Muscle layer of duodenum (tissue), 2 donors: ENCODE results near the gene A3GALT2.
A peak's percentile ranks its signal among the peaks of the same experiment; 100 is the strongest.

Source experiments
- H3K27ac ChIP-seq: one replicate; pipeline ENCODE4 v1.7.0; 2013; ENCODE audit warnings: mild to moderate bottlenecking, low read length
- H3K27me3 ChIP-seq: one replicate; pipeline ENCODE4 v1.7.0; 2013; ENCODE audit warnings: low read depth, mild to moderate bottlenecking, control low read depth, low read length
- H3K36me3 ChIP-seq, 2 donors: one replicate each; pipeline ENCODE4 v1.7.0; 2013; ENCODE audit warnings: low read length in 2 of 2, control low read depth in 1 of 2, mild to moderate bottlenecking in 1 of 2; ENCODE audit not compliant: insufficient read depth in 2 of 2, control insufficient read depth in 1 of 2
- H3K4me1 ChIP-seq, 2 donors: one replicate each; pipeline ENCODE4 v1.7.0; 2013; ENCODE audit warnings: low read length in 2 of 2, mild to moderate bottlenecking in 2 of 2, control low read depth in 1 of 2, moderate library complexity in 1 of 2; ENCODE audit not compliant: insufficient read depth in 2 of 2, control insufficient read depth in 1 of 2
- H3K4me3 ChIP-seq, 2 donors: one replicate each; pipeline ENCODE4 v1.7.0; 2013; ENCODE audit warnings: low read length in 2 of 2, low read depth in 1 of 2, mild to moderate bottlenecking in 1 of 2
- H3K9me3 ChIP-seq, 2 donors: one replicate each; pipeline ENCODE4 v1.7.0; 2013; ENCODE audit warnings: low read length in 2 of 2, control low read depth in 1 of 2, mild to moderate bottlenecking in 1 of 2; ENCODE audit not compliant: control insufficient read depth in 1 of 2
- donor health status: healthy.

The A3GALT2 gene

DNA sequence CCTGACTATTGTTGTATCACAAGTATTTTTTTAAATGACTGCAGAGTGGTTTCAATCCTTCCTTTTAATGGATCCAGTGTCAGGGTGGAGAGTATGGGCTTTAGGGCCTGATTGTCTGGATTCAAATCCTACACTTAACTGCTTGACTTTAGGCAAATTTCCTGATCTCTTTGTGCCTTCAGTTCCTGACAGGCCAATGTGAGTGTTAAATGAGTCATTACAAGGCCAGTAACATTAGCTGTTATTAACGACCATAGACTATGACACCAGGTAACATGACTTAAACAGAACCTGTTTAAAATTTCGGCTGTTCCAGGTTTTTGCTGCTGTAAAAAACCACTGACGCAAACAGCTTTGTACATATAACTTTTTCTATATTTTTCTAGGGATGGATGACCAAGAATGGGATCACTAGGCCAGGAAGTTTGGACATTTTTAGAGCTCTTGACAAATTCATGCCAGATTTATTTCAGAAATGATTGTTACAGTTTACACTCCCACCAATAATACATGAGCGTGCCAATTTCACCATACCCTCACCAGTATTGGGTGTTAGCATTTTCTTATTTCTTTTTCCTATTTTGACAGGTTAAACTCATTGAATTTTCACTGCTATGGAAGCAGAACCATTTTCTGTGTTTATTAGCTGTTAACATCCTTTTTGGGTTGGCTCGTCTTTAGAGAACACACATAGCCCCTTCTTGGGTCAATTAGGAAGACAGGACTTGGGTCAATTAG is 53.3 kb downstream of the A3GALT2 start:
- H3K9me3 ChIP-seq, result no peaks in the 10 kb centered on the region
- H3K4me1 ChIP-seq, result peaks cover 6 to 22% of the 10 kb centered on the region in 2 donors
- no peak overlapping the region for H3K4me3 ChIP-seq
- peaks cover 0 to 5% of the 10 kb centered on the region in 2 donors for H3K36me3 ChIP-seq
- H3K27ac ChIP-seq, result no peak overlapping the region
- H3K27me3 ChIP-seq, result no peaks in the 10 kb centered on the region

DNA sequence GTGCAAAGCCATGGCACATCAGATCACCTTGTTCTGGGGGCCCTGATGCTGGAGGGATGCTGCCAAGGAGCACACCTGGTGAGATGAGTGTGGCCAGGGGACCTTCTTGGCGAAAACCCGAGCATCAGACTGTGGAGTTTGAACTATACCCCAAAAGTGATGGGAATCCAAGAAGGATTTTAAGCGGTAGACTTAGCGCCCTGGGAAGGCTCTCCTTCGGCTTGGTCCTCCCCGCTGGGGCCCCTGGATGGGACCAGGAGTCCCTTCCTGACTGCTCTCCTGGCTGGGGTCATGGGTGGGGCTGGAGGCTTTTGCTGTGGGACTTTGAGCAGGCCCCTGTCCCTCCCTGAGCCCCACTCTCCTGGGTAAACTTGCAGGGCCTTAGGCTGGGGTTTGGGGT is 54.1 kb downstream of the A3GALT2 start:
- Histone ChIP-seq H3K9me3 (no peaks in the 10 kb centered on the region), H3K4me1 (peaks cover 6 to 22% of the 10 kb centered on the region in 2 donors), H3K4me3 (no peak overlapping the region), H3K27me3 (no peaks in the 10 kb centered on the region), H3K27ac (no peak overlapping the region), H3K36me3 (peaks cover 0 to 6% of the 10 kb centered on the region in 2 donors)

DNA sequence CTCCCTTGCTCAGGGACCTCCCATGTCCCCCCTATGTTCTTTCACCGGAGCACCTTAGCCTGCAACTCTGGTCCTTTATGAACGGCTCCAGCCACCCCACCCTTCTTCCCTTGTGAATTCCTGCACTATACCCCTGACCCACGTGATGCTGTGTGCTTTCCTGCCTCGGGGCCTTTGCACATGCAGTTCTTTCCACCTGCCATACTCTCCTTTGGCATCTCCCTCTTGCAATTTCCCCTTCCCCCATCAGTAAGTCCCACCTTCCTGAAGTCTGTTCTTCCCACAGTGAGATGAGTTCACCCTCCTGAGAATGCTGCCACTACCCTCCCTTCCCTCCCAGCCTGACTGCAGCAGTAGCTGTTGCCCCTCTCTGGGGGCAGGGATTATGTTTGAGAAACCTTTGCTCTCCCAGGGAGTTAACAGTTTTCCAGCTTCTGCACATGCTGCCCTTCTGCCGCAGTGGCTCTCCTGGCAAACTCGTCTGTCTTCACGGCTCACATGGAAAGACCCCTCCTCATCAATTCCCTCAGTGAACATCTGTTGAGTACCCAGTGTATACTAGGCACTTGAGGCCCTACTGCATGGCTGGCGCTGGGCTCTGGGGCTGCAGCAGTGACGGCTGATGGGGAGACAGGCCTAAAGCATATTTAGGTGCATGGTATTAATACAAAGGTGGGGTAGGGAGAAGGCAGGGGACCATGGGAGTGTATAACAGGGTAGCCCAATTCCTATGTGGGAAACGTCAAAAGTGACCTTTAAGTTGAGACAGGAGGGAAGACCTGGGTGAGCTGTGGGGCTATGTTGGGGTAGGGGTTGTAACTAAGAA is 54.9 kb downstream of the A3GALT2 start:
- Histone ChIP-seq H3K4me3 (no peak overlapping the region), H3K36me3 (peaks cover 0 to 6% of the 10 kb centered on the region in 2 donors), H3K27me3 (no peaks in the 10 kb centered on the region), H3K9me3 (no peaks in the 10 kb centered on the region), H3K27ac (no peak overlapping the region), H3K4me1 (peaks cover 6 to 23% of the 10 kb centered on the region in 2 donors)

DNA sequence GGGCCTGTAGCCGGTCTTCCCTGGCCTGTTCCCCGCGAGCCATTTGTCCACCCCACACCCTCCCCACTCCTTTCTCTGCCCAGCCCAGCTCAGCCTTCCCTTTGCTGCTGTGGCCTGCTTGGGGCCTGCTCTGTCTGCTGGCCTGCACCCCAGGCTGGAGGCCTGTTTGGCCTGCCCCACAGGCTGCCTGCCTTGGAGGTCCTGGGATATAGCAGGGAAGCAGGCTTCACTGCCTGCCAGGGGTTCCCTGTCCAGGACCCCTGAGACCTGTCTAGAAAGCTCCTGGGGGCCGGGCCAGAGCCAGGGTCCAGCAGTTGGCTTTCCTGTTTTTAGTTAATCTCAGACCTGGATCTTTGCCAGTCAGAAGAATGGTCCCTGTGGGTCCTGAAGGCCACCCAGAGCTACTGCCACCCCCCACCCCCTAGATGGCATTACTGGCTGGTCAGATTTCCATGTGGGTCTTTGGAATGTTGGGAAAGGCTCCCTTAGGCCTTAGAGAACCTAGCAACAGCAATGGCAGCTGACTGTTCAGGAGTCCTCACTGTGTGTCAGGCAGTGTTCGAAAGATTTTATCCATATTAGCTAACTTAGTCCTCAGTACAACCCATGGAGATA is 56.9 kb downstream of the A3GALT2 start:
- no peak overlapping the region for H3K4me3 ChIP-seq
- H3K27ac ChIP-seq, result no peak overlapping the region
- H3K4me1 ChIP-seq, result peaks cover 6 to 41% of the 10 kb centered on the region in 2 donors
- H3K9me3 ChIP-seq, result no peaks in the 10 kb centered on the region
- peaks cover 0 to 4% of the 10 kb centered on the region in 2 donors for H3K36me3 ChIP-seq
- no peaks in the 10 kb centered on the region for H3K27me3 ChIP-seq

DNA sequence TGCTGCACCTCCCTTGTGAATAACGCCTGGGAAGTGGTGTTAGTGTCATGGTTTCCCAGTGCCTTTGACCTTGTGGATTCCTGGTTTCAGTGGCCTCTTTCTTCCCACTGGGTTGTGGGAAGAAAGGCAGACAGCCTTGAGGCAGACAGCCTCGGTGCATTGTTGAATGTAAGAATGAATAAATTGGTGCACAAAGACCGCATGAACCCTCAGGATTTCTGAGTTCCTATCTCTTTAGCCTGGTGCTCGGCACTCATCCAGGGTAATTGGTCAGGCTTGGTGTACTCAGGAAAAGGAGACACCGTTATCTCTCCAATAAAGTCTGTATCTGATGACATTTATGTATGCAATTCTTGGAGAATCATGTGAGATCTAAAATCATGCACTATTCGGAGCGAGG is 59.6 kb downstream of the A3GALT2 start:
- H3K27ac ChIP-seq, result no peak overlapping the region
- H3K4me3 ChIP-seq, result no peak overlapping the region
- peaks cover 0 to 4% of the 10 kb centered on the region in 2 donors for H3K36me3 ChIP-seq
- H3K27me3 ChIP-seq, result no peaks in the 10 kb centered on the region
- H3K9me3 ChIP-seq, result no peaks in the 10 kb centered on the region
- H3K4me1 ChIP-seq, result peaks cover 12 to 51% of the 10 kb centered on the region in 2 donors

DNA sequence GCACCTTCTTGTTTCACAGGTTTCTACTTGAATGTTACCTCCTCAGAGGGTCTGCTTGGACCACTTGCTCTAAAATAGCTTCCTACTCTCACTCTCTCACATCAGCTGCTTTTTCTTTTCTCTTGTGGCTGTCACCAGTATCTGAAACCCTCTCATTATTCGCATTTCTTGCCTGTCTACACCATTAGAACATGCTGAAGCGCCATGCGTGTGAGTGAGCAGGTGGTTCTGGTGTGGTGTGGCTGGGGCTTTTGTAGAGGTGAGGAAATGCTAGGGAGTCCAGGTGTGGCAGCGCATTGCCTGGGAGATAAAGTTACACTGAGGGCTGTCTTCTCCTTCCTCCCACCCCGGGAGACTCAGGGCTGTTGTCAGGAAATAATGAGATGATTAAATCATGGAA is 60.5 kb downstream of the A3GALT2 start:
- Histone ChIP-seq H3K4me3 (no peak overlapping the region), H3K4me1 (peaks cover 12 to 46% of the 10 kb centered on the region in 2 donors), H3K27ac (no peak overlapping the region), H3K9me3 (no peaks in the 10 kb centered on the region), H3K27me3 (no peaks in the 10 kb centered on the region), H3K36me3 (peaks cover 0 to 4% of the 10 kb centered on the region in 2 donors)

DNA sequence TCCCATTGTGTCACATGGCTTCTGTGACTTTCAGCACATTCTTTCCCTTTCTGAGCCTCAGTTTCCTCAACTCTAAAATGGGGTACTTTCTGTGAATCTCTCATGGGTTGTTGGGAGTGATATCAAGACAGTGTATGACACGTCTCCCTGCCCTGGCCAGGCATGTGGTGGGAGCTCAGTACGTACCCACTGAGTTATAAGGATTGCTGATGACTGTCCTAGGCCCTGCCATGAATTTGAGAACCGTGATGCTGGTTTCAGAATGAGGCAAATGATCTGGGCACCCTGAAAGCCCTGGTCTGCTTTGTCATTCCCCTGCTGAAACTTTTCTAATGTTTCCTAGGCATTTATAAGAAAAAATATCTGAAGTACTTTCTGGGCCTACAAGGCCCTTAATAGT is 61.0 kb downstream of the A3GALT2 start:
- Histone ChIP-seq H3K4me3 (no peak overlapping the region), H3K9me3 (no peaks in the 10 kb centered on the region), H3K4me1 (peaks cover 12 to 46% of the 10 kb centered on the region in 2 donors), H3K27me3 (no peaks in the 10 kb centered on the region), H3K27ac (no peak overlapping the region), H3K36me3 (peaks cover 0 to 4% of the 10 kb centered on the region in 2 donors)

DNA sequence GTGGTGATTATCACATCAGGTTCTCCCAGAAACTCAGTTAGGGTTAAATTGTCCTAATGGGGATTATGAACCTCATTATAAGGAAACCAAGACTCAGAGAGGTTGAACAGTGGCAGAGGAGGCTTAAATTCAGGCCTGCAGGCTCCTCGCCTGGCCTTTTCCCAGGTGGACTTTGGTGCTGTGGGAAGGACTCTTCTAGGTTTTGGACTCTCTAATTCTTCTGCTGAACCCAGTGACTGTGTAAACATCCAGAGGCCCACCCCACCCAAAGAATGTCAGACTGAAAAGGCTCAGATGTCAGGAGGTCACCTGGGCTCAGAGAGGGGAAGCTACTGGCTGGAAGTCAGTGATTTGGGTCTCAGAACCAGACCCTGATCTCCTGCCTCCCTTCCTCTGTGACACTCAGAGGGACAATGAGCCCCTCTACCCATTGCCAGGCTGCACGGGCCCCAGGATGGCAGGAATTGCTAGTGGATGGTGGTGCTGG is 62.1 kb downstream of the A3GALT2 start:
- H3K4me1 ChIP-seq, result peaks cover 12 to 38% of the 10 kb centered on the region in 2 donors
- no peaks in the 10 kb centered on the region for H3K27me3 ChIP-seq
- peak overlapping the region; percentile 1 for H3K27ac ChIP-seq

DNA sequence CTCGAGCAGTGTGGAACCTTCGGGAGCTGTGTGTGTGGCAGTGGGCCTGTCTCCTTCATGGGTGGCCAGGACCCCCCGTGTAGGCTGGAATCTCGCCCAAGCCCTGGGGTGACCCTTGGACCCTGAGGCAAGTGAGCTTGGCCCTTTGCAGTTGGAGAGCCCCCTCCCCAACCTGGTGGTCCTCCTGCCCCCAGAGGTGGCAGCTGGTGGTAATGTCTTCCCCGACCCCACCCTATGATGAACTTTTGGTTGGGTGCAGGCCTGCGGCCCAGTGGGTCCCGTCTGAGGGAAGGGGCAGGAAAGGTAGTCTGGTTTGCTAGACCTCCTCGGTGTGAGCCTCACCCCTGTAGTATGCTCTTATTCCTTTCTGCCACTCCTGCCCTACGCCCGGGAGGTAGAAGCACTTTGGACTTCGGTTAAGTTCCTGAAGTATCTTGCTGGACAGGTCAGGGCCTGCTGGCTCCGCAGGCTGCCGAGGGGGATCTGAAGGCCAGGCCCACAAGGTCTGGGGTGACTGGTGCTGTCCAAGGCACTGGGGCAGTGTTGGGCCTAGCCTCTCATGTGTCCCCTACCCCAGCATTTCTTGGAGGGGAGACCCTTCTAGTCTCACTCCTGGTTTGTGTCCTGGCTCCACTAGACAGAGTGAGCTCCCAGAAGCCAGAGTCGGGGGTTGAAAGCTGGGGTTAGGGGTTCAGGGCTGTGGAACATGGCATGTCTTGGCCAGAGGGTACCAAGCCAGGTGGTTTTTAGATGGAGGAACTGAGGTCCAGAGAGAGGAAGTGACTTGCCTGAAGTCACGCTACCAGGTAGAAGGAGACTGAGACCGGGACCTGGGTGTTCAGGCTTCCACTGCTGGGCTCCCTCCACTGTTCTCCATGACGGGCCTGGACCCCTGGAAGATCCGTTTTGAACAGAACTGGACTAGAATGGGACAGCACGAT is 62.9 kb downstream of the A3GALT2 start:
- peaks cover 12 to 35% of the 10 kb centered on the region in 2 donors for H3K4me1 ChIP-seq
- no peaks in the 10 kb centered on the region for H3K9me3 ChIP-seq
- H3K4me3 ChIP-seq, result peak overlapping the region; percentile 76 to 87
- H3K27me3 ChIP-seq, result no peaks in the 10 kb centered on the region
- peak overlapping the region; percentile 60 for H3K27ac ChIP-seq
- H3K36me3 ChIP-seq, result peaks cover 0 to 4% of the 10 kb centered on the region in 2 donors

More for the DNA sequence above, 62.1 kb downstream of the A3GALT2 start:
- no peaks in the 10 kb centered on the region for H3K9me3 ChIP-seq
- H3K36me3 ChIP-seq, result peaks cover 0 to 4% of the 10 kb centered on the region in 2 donors
- peak overlapping the region; percentile 76 to 87 for H3K4me3 ChIP-seq

DNA sequence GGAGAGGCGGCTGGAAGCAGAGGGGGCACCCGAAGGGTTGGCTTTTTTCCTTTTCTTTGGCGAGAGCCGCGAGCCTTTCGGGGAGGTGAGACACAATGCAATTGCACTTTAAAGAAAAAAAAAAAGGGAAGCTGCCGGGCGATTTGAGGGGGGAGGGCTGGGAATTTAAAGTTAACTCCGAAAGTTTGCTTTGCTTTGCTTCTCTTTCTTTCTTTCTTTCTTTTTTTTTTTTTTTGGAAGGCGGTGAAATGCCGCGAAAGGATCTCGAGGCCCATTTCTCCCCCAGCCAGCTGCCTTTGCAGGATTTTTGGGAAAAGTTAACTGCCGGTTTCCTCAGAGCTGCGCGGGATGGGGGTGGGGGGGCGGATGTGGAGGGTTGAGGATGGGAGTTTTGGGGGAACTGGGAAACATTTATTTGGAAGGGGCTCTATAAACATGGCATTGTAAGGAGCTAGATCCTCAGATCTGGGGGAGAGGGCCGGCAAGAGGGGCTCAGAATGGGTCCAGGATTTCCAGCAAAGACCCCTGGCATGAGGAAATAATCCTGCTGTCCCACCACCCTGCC is 63.6 kb downstream of the A3GALT2 start:
- Histone ChIP-seq H3K27ac (peak overlapping the region; percentile 78), H3K4me3 (peak overlapping the region; percentile 76 to 87), H3K36me3 (no peaks in the 10 kb centered on the region), H3K27me3 (no peaks in the 10 kb centered on the region), H3K9me3 (no peaks in the 10 kb centered on the region), H3K4me1 (peaks cover 12 to 35% of the 10 kb centered on the region in 2 donors)
